Heart left ventricle (tissue), 13 donors: ENCODE results near the gene CD177.

Experiments
- POLR2A ChIP-seq, 2 donors: fragments of 450-650 bp; IDR thresholded peaks; one replicate each; pipeline ENCODE4 v1.6.1; 2017; ENCODE audit warnings: antibody characterized with exemption in 2 of 2, mild to moderate bottlenecking in 2 of 2, moderate library complexity in 2 of 2
- TF ChIP-seq, protein P1 (sequence below), 12 donors: fragments of 200-600 bp; sonication (generic) in 4 of 12; IDR thresholded peaks; one replicate each; pipeline versions ENCODE4 v1.5.0 to v1.8.0; 2018 to 2022; ENCODE audit warnings: antibody characterized with exemption in 12 of 12, mild to moderate bottlenecking in 5 of 12
- donor health status: ischemic (EF 13 %, LVEDD 7.1; RV severe dilation, severe dysfunction).
- donor health status: DM: no; HTN: yes; CAD: no.
- donor health status: DM: no; HTN: no; CAD: no.
- donor health status: ischemic (EF 25% LVEDD 6.9; RV normal size, moderate dysfunction).
- donor health status: ischemic (EF 25% LVEDD 5.7; RV mildly dilated, moderate dysfunction).
- donor health status: ischemic (EF 35%, LVEDD 5.7; RV mildly dilated, moderate dysfunction).
- donor health status: nonischemic (EF 11% LVEDD 7.7; RV severe dilation, severe dysfunction).
- donor health status: DM: yes; HTN: yes; CAD: no.
- donor health status: PGD.
- donor health status: ischemic (EF 29% LVEDD 5.4; RV normal size, mild dysfunction).
- donor health status: nonischemic (EF 23%, LVEDD 6.1; RV moderate dilation, normal function).

DNA sequence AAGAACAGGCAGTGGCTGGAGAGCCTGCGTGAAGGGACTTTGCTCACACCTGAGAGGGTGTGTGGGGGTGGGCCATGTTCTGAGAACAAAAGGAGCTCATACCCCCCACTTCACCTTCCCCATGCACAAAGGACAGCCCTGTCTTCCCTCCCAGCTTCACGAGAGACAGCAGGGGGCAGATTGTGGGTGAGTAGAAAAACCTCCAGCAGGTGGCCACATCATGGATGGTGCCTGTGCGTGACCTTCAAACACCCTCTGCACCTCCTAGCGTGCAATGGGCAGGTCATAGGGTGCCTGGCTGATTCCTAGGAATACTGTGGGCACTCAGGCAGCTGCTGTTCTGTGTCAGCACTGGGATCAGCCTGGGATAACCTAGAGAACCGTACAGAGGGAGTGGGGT, 47.8 kb upstream of the CD177 start:
- TF ChIP-seq, protein P1, sequence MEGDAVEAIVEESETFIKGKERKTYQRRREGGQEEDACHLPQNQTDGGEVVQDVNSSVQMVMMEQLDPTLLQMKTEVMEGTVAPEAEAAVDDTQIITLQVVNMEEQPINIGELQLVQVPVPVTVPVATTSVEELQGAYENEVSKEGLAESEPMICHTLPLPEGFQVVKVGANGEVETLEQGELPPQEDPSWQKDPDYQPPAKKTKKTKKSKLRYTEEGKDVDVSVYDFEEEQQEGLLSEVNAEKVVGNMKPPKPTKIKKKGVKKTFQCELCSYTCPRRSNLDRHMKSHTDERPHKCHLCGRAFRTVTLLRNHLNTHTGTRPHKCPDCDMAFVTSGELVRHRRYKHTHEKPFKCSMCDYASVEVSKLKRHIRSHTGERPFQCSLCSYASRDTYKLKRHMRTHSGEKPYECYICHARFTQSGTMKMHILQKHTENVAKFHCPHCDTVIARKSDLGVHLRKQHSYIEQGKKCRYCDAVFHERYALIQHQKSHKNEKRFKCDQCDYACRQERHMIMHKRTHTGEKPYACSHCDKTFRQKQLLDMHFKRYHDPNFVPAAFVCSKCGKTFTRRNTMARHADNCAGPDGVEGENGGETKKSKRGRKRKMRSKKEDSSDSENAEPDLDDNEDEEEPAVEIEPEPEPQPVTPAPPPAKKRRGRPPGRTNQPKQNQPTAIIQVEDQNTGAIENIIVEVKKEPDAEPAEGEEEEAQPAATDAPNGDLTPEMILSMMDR (IDR thresholded peaks at IDR 0.05) = no peak
- no peak for TF ChIP-seq POLR2A (IDR thresholded peaks at IDR 0.05)
